Mammary epithelial cell (primary cell): ENCODE results near the gene SDC3.

Experiments used
- EZH2 ChIP-seq: IDR thresholded peaks from 2 replicates; pipeline ENCODE4 v1.6.1; 2012; ENCODE audit warnings: low read length, inconsistent platforms, borderline replicate concordance
- TF ChIP-seq, protein P1 (sequence below), 2 donors: IDR thresholded peaks in 1 of 2; conservative IDR thresholded peaks in 1 of 2; 2 replicates each; pipeline ENCODE4 v1.5.1; 2011 to 2012; ENCODE audit warnings: inconsistent platforms in 2 of 2, low read length in 2 of 2, mild to moderate bottlenecking in 2 of 2, control low read depth in 1 of 2, low read depth in 1 of 2; ENCODE audit not compliant: insufficient read depth in 1 of 2; ENCODE audit errors: extremely low read depth in 1 of 2

GRCh38 chr1:30842697-30843354, 65.7 kb downstream of the SDC3 start:
- TF ChIP-seq, protein P1, sequence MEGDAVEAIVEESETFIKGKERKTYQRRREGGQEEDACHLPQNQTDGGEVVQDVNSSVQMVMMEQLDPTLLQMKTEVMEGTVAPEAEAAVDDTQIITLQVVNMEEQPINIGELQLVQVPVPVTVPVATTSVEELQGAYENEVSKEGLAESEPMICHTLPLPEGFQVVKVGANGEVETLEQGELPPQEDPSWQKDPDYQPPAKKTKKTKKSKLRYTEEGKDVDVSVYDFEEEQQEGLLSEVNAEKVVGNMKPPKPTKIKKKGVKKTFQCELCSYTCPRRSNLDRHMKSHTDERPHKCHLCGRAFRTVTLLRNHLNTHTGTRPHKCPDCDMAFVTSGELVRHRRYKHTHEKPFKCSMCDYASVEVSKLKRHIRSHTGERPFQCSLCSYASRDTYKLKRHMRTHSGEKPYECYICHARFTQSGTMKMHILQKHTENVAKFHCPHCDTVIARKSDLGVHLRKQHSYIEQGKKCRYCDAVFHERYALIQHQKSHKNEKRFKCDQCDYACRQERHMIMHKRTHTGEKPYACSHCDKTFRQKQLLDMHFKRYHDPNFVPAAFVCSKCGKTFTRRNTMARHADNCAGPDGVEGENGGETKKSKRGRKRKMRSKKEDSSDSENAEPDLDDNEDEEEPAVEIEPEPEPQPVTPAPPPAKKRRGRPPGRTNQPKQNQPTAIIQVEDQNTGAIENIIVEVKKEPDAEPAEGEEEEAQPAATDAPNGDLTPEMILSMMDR (conservative IDR thresholded peaks at IDR 0.05 in 1 of 2, IDR thresholded peaks at IDR 0.05 in 1 of 2; ENCODE audit: extremely low read depth in 1 of 2, insufficient read depth in 1 of 2, low read depth in 1 of 2, low read length in 2 of 2) = no peak
- TF ChIP-seq EZH2 = no peak
